ENCODE results near the gene C1orf74.

GRCh38 chr1:209778102-209778501 is 6.3 kb downstream of the C1orf74 start:
- no peak for TF ChIP-seq CTCF (conservative IDR thresholded peaks at IDR 0.05; ENCODE audit: low read depth, low read length)
- TF ChIP-seq EZH2phosphoT487 (IDR thresholded peaks at IDR 0.05; ENCODE audit: borderline replicate concordance, low read length) = no peak

Data from PC-3 (cell line).